ENCODE results near the gene UVRAG. TPM values are rescaled to one million over a fixed set of nuclear protein-coding genes. Genes with fewer than 3 reads are reported as not detected.

Gene UVRAG
- total and polyA plus RNA-seq, 8 donors = 4.7 to 55.5 (median 20.5) TPM

- H3K27me3 ChIP-seq = no peaks in the 10 kb centered on the region
- 84 to 99% (median 94%) methylated on average over 2 of the region's 2 CpGs for whole genome bisulfite sequencing, 5 donors
- no peaks in the 10 kb centered on the region for H3K36me3 ChIP-seq
- TF ChIP-seq POLR2AphosphoS5 (IDR thresholded peaks at IDR 0.05) (no peak), EP300 (IDR thresholded peaks at IDR 0.05) (no peak), CTCF (IDR thresholded peaks at IDR 0.05) (no peak), POLR2A (IDR thresholded peaks at IDR 0.05) (no peak)
- no peaks in the 10 kb centered on the region for H3K9me3 ChIP-seq
- no peak overlapping the region for H3K27ac ChIP-seq
- intact Hi-C loops (cut with DNase I; ENCODE audit: low total_unique reads) = no loop called here
- peaks cover 0 to 16% (median 7%) of the 10 kb centered on the region in 4 donors for H3K4me1 ChIP-seq
- no peak overlapping the region for H3K4me3 ChIP-seq
- DNase-seq = no peak
Measured at GRCh38 chr11:75784085-75784478, 30.9 kb upstream of the UVRAG start.

DNA sequence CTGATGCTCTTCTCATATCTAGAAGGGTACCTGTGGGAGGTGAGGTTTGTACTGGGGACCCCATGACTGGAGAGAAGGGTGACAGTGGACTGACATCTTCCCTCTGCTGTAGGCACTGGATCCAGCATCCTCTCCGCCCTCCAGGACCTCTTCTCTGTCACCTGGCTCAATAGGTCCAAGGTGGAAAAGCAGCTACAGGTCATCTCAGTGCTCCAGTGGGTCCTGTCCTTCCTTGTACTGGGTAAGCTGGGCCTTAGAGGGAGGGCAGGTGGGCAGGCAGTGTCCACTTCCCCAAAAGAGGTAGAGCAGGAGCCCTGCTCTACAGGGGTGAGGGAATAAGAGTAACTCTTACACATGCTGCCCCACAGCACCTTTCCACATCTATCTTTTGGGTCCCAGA is 30.5 kb upstream of the UVRAG start:
- H3K27me3 ChIP-seq = no peaks in the 10 kb centered on the region
- H3K27ac ChIP-seq = no peak overlapping the region
- no peaks in the 10 kb centered on the region for H3K36me3 ChIP-seq
- H3K4me1 ChIP-seq = peaks cover 0 to 16% (median 7%) of the 10 kb centered on the region in 4 donors
- DNase-seq = no peak
- intact Hi-C loops (cut with DNase I; ENCODE audit: low total_unique reads) = no loop called here
- 88 to 100% (median 100%) methylated on average over 1 of the region's 1 CpG for WGBS, 5 donors
- no peaks in the 10 kb centered on the region for H3K9me3 ChIP-seq
- no peak for TF ChIP-seq POLR2A (IDR thresholded peaks at IDR 0.05)
- TF ChIP-seq POLR2AphosphoS5 (IDR thresholded peaks at IDR 0.05) = no peak
- no peak for TF ChIP-seq CTCF (IDR thresholded peaks at IDR 0.05)
- no peak for TF ChIP-seq EP300 (IDR thresholded peaks at IDR 0.05)
- no peak overlapping the region for H3K4me3 ChIP-seq

- no peak for DNase-seq
- TF ChIP-seq CTCF (IDR thresholded peaks at IDR 0.05) = no peak
- 66 to 75% (median 72%) methylated on average over 4 of the region's 4 CpGs for WGBS, 5 donors
- no peak overlapping the region for H3K27ac ChIP-seq
- intact Hi-C loops (cut with DNase I; ENCODE audit: low total_unique reads) = no loop called here
- H3K27me3 ChIP-seq = no peaks in the 10 kb centered on the region
- no peaks in the 10 kb centered on the region for H3K9me3 ChIP-seq
- H3K4me3 ChIP-seq = no peak overlapping the region
- H3K4me1 ChIP-seq = peaks cover 0 to 16% (median 7%) of the 10 kb centered on the region in 4 donors
- H3K36me3 ChIP-seq = no peaks in the 10 kb centered on the region
Measured at GRCh38 chr11:75785187-75785586, 29.8 kb upstream of the UVRAG start.

GRCh38 chr11:75786101-75786736 is 28.8 kb upstream of the UVRAG start:
- intact Hi-C loops (cut with DNase I; ENCODE audit: low total_unique reads) = no loop called here
- TF ChIP-seq POLR2A (IDR thresholded peaks at IDR 0.05) (no peak), POLR2AphosphoS5 (IDR thresholded peaks at IDR 0.05) (no peak), EP300 (IDR thresholded peaks at IDR 0.05) (no peak), CTCF (IDR thresholded peaks at IDR 0.05) (no peak)

More at GRCh38 chr11:75786101-75786736, 28.8 kb upstream of the UVRAG start:
- H3K27ac ChIP-seq = no peak overlapping the region
- peak; percentile 72 to 90 for DNase-seq
- no peaks in the 10 kb centered on the region for H3K27me3 ChIP-seq
- no peaks in the 10 kb centered on the region for H3K9me3 ChIP-seq
- H3K4me1 ChIP-seq = peaks cover 0 to 16% (median 7%) of the 10 kb centered on the region in 4 donors
- H3K4me3 ChIP-seq = no peak overlapping the region
- no peaks in the 10 kb centered on the region for H3K36me3 ChIP-seq
- WGBS, 5 donors = 36 to 72% (median 50%) methylated on average over 7 to 8 of the region's 8 CpGs

All from stomach (tissue), 9 donors.